COLO668 (cell line): Measurements from ENCODE around the gene MBTPS1.

Experiments
- DNase-seq: peaks from one replicate; lab custom pipeline; 2025; ENCODE audit not compliant: unreplicated experiment; lab: John Stamatoyannopoulos, UW

Gene MBTPS1

GRCh38 chr16:84116720-84117493, at the start of gene MBTPS1:
TSS of gene MBTPS1 (minus strand) at chr16:84116942. CDS start at chr16:84101783, 15,159 bp downstream.
- DNase-seq: peak; percentile 99

- DNase-seq: no peak
Measured at GRCh38 chr16:84165746-84166145, 49.0 kb upstream of the MBTPS1 start.

GRCh38 chr16:84161801-84162200, 45.1 kb upstream of the MBTPS1 start:
- DNase-seq: no peak

- no peak for DNase-seq
Measured at GRCh38 chr16:84161037-84161436, 44.3 kb upstream of the MBTPS1 start.

GRCh38 chr16:84159800-84160199, 43.1 kb upstream of the MBTPS1 start:
- no peak for DNase-seq

GRCh38 chr16:84159007-84159406, 42.3 kb upstream of the MBTPS1 start:
- DNase-seq: no peak

GRCh38 chr16:84156342-84156784, 39.6 kb upstream of the MBTPS1 start:
- no peak for DNase-seq

GRCh38 chr16:84155771-84156170, 39.0 kb upstream of the MBTPS1 start:
- no peak for DNase-seq

GRCh38 chr16:84155226-84155625, 38.5 kb upstream of the MBTPS1 start:
- DNase-seq: no peak

- DNase-seq: no peak
Measured at GRCh38 chr16:84153660-84154214, 37.0 kb upstream of the MBTPS1 start.

GRCh38 chr16:84150926-84151325, 34.2 kb upstream of the MBTPS1 start:
- DNase-seq: no peak

GRCh38 chr16:84144859-84145639, 28.3 kb upstream of the MBTPS1 start, which contains the start of the genes DNAAF1 and HSDL1:
TSS of gene DNAAF1 (plus strand) at chr16:84145308. CDS start at chr16:84145441, 133 bp downstream.
TSS of gene HSDL1 (minus strand) at chr16:84145177. CDS start at chr16:84131321, 13,856 bp downstream.
- DNase-seq: peak; percentile 94

GRCh38 chr16:84144209-84144858, 27.6 kb upstream of the MBTPS1 start:
- DNase-seq: peak; percentile 46

GRCh38 chr16:84143784-84144199, 27.1 kb upstream of the MBTPS1 start:
- DNase-seq: no peak

GRCh38 chr16:84143081-84143480, 26.3 kb upstream of the MBTPS1 start:
- no peak for DNase-seq

- DNase-seq: peak; percentile 8
Measured at GRCh38 chr16:84141143-84141670, 24.5 kb upstream of the MBTPS1 start.

- no peak for DNase-seq
Measured at GRCh38 chr16:84139628-84140258, 23.0 kb upstream of the MBTPS1 start.

- peak; percentile 53 for DNase-seq
Measured at GRCh38 chr16:84138824-84139627, 22.3 kb upstream of the MBTPS1 start.

- DNase-seq: no peak
Measured at GRCh38 chr16:84138500-84138823, 21.7 kb upstream of the MBTPS1 start.
